ENCODE results near the gene ZNF711. TPM values are rescaled to one million over a fixed set of nuclear protein-coding genes. Genes with fewer than 3 reads are reported as not detected.
A peak's percentile ranks its signal among the peaks of the same experiment; 100 is the strongest.
"Not testable (repeated sequence)": the region's sequence is repeated elsewhere in the genome, so short reads cannot be mapped to it uniquely, and the experiment has no call there.

ZNF711 gene
- 1 to 10 TPM; 1.6 to 8.0 (median 7.0) TPM for polyA plus RNA-seq (ENCODE audit: low read depth in 6 of 6)

GRCh38 chrX:85243761-85244449 is at the start of gene ZNF711, which contains the start of gene SATL1:
ZNF711 (plus strand) TSS chrX:85243991; CDS start chrX:85247573, 3,582 bp downstream.
SATL1 (minus strand) TSS chrX:85243779; CDS start chrX:85108968, 134,811 bp downstream.
- DNase-seq (peak; percentile 22), ATAC-seq (ENCODE audit: low read depth in 2 of 2) (peak; percentile 74 to 77)
- Mint-ChIP-seq H3K4me3 (peak within 1 kb of the TSS; percentile 89 to 98 (median 94)), H3K27ac (peak within 1 kb of the TSS; percentile 57 to 96 (median 82)), H3K27me3 (no peaks in the 10 kb centered on the region), H3K36me3 (peaks cover 0 to 7% of the 10 kb centered on the region in 2 donors), H3K9me3 (peaks cover 0 to 2% (median 0%) of the 10 kb centered on the region in 7 donors), H3K4me1 (peaks cover 11 to 12% (median 11%) of the 10 kb centered on the region in 3 donors)

GRCh38 chrX:85196319-85196718 is 47.5 kb upstream of the ZNF711 start:
- no peak for DNase-seq
- no peak overlapping the region for H3K4me3 Mint-ChIP-seq

GRCh38 chrX:85203461-85203970 is 40.3 kb upstream of the ZNF711 start:
- Mint-ChIP-seq H3K27me3 (no peaks in the 10 kb centered on the region), H3K27ac (no peak overlapping the region), H3K4me1 (no peaks in the 10 kb centered on the region), H3K36me3 (no peaks in the 10 kb centered on the region), H3K9me3 (peaks cover 0 to 5% (median 0%) of the 10 kb centered on the region in 7 donors), H3K4me3 (no peak overlapping the region)
- ATAC-seq (ENCODE audit: low read depth in 2 of 2) (no peak), DNase-seq (no peak)

More at GRCh38 chrX:85196319-85196718, 47.5 kb upstream of the ZNF711 start:
- Mint-ChIP-seq H3K4me1 (no peaks in the 10 kb centered on the region), H3K27me3 (peaks cover 0 to 6% (median 0%) of the 10 kb centered on the region in 3 donors), H3K9me3 (peaks cover 4 to 15% (median 7%) of the 10 kb centered on the region in 7 donors), H3K27ac (no peak overlapping the region), H3K36me3 (no peaks in the 10 kb centered on the region)
- peak; percentile 67 for ATAC-seq (ENCODE audit: low read depth in 2 of 2)

GRCh38 chrX:85213792-85214530 is 29.8 kb upstream of the ZNF711 start:
- Mint-ChIP-seq H3K4me3 (no peak overlapping the region), H3K4me1 (no peaks in the 10 kb centered on the region), H3K9me3 (peaks cover 0 to 7% (median 4%) of the 10 kb centered on the region in 7 donors), H3K27ac (no peak overlapping the region), H3K36me3 (peaks cover 0 to 8% of the 10 kb centered on the region in 2 donors), H3K27me3 (no peaks in the 10 kb centered on the region)
- ATAC-seq (ENCODE audit: low read depth in 2 of 2): no peak
- DNase-seq: no peak

- Mint-ChIP-seq H3K4me3 (no peak overlapping the region), H3K4me1 (peaks cover 0 to 3% (median 0%) of the 10 kb centered on the region in 3 donors), H3K9me3 (no peaks in the 10 kb centered on the region), H3K36me3 (no peaks in the 10 kb centered on the region), H3K27me3 (no peaks in the 10 kb centered on the region), H3K27ac (no peak overlapping the region)
- ATAC-seq (ENCODE audit: low read depth in 2 of 2): no peak
- no peak for DNase-seq
These were observed 27.8 kb upstream of the ZNF711 start for GRCh38 chrX:85215946-85216345.

- H3K4me1 Mint-ChIP-seq: peaks cover 0 to 10% (median 3%) of the 10 kb centered on the region in 3 donors
- peaks cover 0 to 5% (median 0%) of the 10 kb centered on the region in 3 donors for H3K27me3 Mint-ChIP-seq
- no peaks in the 10 kb centered on the region for H3K9me3 Mint-ChIP-seq
- H3K27ac Mint-ChIP-seq: peak overlapping the region in 2 of 6 donors; percentile 23 to 30
- no peaks in the 10 kb centered on the region for H3K36me3 Mint-ChIP-seq
- no peak overlapping the region for H3K4me3 Mint-ChIP-seq
- DNase-seq: no peak
- ATAC-seq (ENCODE audit: low read depth in 2 of 2): no peak
These were observed 22.4 kb upstream of the ZNF711 start for GRCh38 chrX:85221361-85221760.

GRCh38 chrX:85223359-85223758 is 20.4 kb upstream of the ZNF711 start:
- no peak overlapping the region for H3K4me3 Mint-ChIP-seq
- H3K27me3 Mint-ChIP-seq: peaks cover 0 to 5% (median 0%) of the 10 kb centered on the region in 3 donors
- no peak for ATAC-seq (ENCODE audit: low read depth in 2 of 2)
- no peaks in the 10 kb centered on the region for H3K9me3 Mint-ChIP-seq
- no peak overlapping the region for H3K27ac Mint-ChIP-seq
- DNase-seq: no peak
- no peaks in the 10 kb centered on the region for H3K36me3 Mint-ChIP-seq
- H3K4me1 Mint-ChIP-seq: peaks cover 0 to 10% (median 3%) of the 10 kb centered on the region in 3 donors

GRCh38 chrX:85243155-85243554 is 636 bp upstream of the ZNF711 start:
- ATAC-seq (ENCODE audit: low read depth in 2 of 2): no peak
- Mint-ChIP-seq H3K9me3 (peaks cover 0 to 5% (median 0%) of the 10 kb centered on the region in 7 donors), H3K36me3 (peaks cover 0 to 7% of the 10 kb centered on the region in 2 donors), H3K4me1 (peaks cover 11 to 12% (median 11%) of the 10 kb centered on the region in 3 donors), H3K4me3 (peak overlapping the region; percentile 69 to 95 (median 90)), H3K27me3 (no peaks in the 10 kb centered on the region), H3K27ac (peak overlapping the region in 2 of 6 donors; percentile 28 to 50)
- no peak for DNase-seq

GRCh38 chrX:85244450-85245211 is 840 bp downstream of the ZNF711 start:
- peaks cover 0 to 2% (median 0%) of the 10 kb centered on the region in 7 donors for H3K9me3 Mint-ChIP-seq
- H3K27ac Mint-ChIP-seq: peak overlapping the region; percentile 57 to 96 (median 82)
- DNase-seq (no peak), ATAC-seq (ENCODE audit: low read depth in 2 of 2) (peak; percentile 34 to 45)
- H3K4me1 Mint-ChIP-seq: peaks cover 11 to 12% (median 11%) of the 10 kb centered on the region in 3 donors
- no peaks in the 10 kb centered on the region for H3K27me3 Mint-ChIP-seq
- peaks cover 0 to 7% of the 10 kb centered on the region in 2 donors for H3K36me3 Mint-ChIP-seq
- H3K4me3 Mint-ChIP-seq: peak overlapping the region; percentile 89 to 98 (median 94)

GRCh38 chrX:85285286-85285685 is 41.5 kb downstream of the ZNF711 start:
- not testable (repeated sequence) for H3K27me3 Mint-ChIP-seq; H3K4me3 Mint-ChIP-seq; H3K4me1 Mint-ChIP-seq; H3K27ac Mint-ChIP-seq; ATAC-seq (ENCODE audit: low read depth in 2 of 2); H3K36me3 Mint-ChIP-seq; DNase-seq
- H3K9me3 Mint-ChIP-seq: peaks cover 0 to 23% (median 10%) of the 10 kb centered on the region in 7 donors

- Mint-ChIP-seq H3K4me3 (no peak overlapping the region), H3K36me3 (no peaks in the 10 kb centered on the region), H3K27ac (no peak overlapping the region), H3K9me3 (peaks cover 3 to 37% (median 19%) of the 10 kb centered on the region in 7 donors), H3K4me1 (no peaks in the 10 kb centered on the region), H3K27me3 (no peaks in the 10 kb centered on the region)
- DNase-seq (no peak), ATAC-seq (ENCODE audit: low read depth in 2 of 2) (no peak)
These were observed 45.4 kb downstream of the ZNF711 start for GRCh38 chrX:85288992-85289723.

- ATAC-seq (ENCODE audit: low read depth in 2 of 2) (peak; percentile 48 to 69), DNase-seq (no peak)
- H3K9me3 Mint-ChIP-seq: peaks cover 0 to 10% (median 0%) of the 10 kb centered on the region in 7 donors
- H3K27ac Mint-ChIP-seq: no peak overlapping the region
- peak overlapping the region in 5 of 8 donors; percentile 5 to 70 (median 27) for H3K4me3 Mint-ChIP-seq
- peaks cover 0 to 4% of the 10 kb centered on the region in 2 donors for H3K36me3 Mint-ChIP-seq
- peaks cover 0 to 18% (median 5%) of the 10 kb centered on the region in 3 donors for H3K4me1 Mint-ChIP-seq
- H3K27me3 Mint-ChIP-seq: no peaks in the 10 kb centered on the region
These were observed 59.8 kb downstream of the ZNF711 start for GRCh38 chrX:85303544-85303943.

Data from naive B cell (primary cell).